Stomach smooth muscle (tissue), 2 donors: Measurements from ENCODE around the gene ATP6V0E1.
A peak's percentile ranks its signal among the peaks of the same experiment; 100 is the strongest.

ENCODE experiments used
- H3K27ac ChIP-seq: one replicate; pipeline ENCODE4 v1.7.0; 2013; ENCODE audit warnings: mild to moderate bottlenecking, low read length, inconsistent platforms
- H3K27me3 ChIP-seq, 2 donors: one replicate each; pipeline ENCODE4 v1.7.0; 2013; ENCODE audit warnings: low read length in 2 of 2; ENCODE audit not compliant: insufficient read depth in 2 of 2, control insufficient read depth in 1 of 2
- H3K36me3 ChIP-seq, 2 donors: one replicate each; pipeline ENCODE4 v1.7.0; 2013; ENCODE audit warnings: low read length in 2 of 2; ENCODE audit not compliant: control insufficient read depth in 2 of 2, insufficient read depth in 2 of 2
- H3K4me1 ChIP-seq: one replicate; pipeline ENCODE4 v1.7.0; 2013; ENCODE audit warnings: low read length; ENCODE audit not compliant: control insufficient read depth, insufficient read depth
- H3K4me3 ChIP-seq, 2 donors: one replicate each; pipeline ENCODE4 v1.7.0; 2013; ENCODE audit warnings: low read length in 2 of 2
- H3K9ac ChIP-seq, 2 donors: one replicate each; pipeline ENCODE4 v1.7.0; 2013; ENCODE audit warnings: low read length in 2 of 2, mild to moderate bottlenecking in 1 of 2
- H3K9me3 ChIP-seq, 2 donors: one replicate each; pipeline ENCODE4 v1.7.0; 2013; ENCODE audit warnings: low read length in 2 of 2; ENCODE audit not compliant: control insufficient read depth in 2 of 2
- donor health status: healthy.
- donor health status: Pancreatic carcinoma.

ATP6V0E1 gene

DNA sequence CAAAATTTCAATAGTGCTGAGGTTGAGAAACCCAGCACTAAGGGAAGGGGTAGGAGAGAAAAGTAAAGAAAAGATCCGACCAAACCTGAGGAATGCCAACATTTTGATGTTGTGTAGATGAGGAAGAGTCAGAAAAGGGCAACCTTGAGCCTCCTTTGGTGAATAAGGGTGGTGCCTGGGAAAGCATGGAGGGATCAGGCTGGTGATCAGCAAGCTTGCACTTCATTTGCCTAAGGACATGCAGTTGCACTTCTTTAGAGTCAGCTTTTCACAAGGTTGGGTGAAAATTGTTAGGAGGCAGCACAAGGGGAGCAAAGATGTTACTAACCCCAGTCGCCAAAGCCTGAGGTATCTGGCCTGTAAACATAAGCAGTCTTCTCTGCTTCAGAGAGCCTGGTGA, 20.4 kb downstream of the ATP6V0E1 start:
- Histone ChIP-seq H3K4me1 (peaks cover 12% of the 10 kb centered on the region), H3K36me3 (no peaks in the 10 kb centered on the region)

GRCh38 chr5:173004447-173004846, 20.9 kb downstream of the ATP6V0E1 start:
- no peak overlapping the region for H3K4me3 ChIP-seq
- no peaks in the 10 kb centered on the region for H3K36me3 ChIP-seq
- peaks cover 9% of the 10 kb centered on the region for H3K4me1 ChIP-seq
- no peak overlapping the region for H3K9ac ChIP-seq
- H3K27ac ChIP-seq, result no peak overlapping the region
- no peaks in the 10 kb centered on the region for H3K9me3 ChIP-seq
- no peaks in the 10 kb centered on the region for H3K27me3 ChIP-seq

More for the DNA sequence above, 20.4 kb downstream of the ATP6V0E1 start:
- Histone ChIP-seq H3K9ac (no peak overlapping the region), H3K4me3 (no peak overlapping the region), H3K9me3 (no peaks in the 10 kb centered on the region), H3K27ac (no peak overlapping the region), H3K27me3 (no peaks in the 10 kb centered on the region)

DNA sequence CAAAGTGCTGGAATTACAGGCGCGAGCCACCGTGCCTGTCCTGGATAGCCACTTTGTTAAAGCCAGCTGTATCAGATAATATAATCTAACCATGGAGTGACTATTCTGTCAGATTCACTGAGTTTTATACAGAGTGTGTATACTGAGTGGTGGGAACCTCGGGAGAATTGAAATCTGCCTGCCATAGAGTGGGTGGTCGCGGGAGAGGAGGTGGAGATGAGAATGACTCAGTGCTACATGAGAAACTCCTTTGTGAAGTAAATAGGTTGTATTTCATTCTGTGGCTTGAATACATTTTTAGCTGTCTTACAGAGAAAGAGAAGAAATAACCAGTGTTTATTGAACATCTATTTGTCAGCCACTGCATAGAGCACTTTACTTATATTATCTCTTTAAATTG, 26.4 kb downstream of the ATP6V0E1 start:
- peaks cover 5% of the 10 kb centered on the region for H3K4me1 ChIP-seq
- H3K27me3 ChIP-seq, result no peaks in the 10 kb centered on the region
- no peaks in the 10 kb centered on the region for H3K9me3 ChIP-seq
- no peak overlapping the region for H3K9ac ChIP-seq
- H3K4me3 ChIP-seq, result no peak overlapping the region
- H3K36me3 ChIP-seq, result no peaks in the 10 kb centered on the region
- H3K27ac ChIP-seq, result no peak overlapping the region

DNA sequence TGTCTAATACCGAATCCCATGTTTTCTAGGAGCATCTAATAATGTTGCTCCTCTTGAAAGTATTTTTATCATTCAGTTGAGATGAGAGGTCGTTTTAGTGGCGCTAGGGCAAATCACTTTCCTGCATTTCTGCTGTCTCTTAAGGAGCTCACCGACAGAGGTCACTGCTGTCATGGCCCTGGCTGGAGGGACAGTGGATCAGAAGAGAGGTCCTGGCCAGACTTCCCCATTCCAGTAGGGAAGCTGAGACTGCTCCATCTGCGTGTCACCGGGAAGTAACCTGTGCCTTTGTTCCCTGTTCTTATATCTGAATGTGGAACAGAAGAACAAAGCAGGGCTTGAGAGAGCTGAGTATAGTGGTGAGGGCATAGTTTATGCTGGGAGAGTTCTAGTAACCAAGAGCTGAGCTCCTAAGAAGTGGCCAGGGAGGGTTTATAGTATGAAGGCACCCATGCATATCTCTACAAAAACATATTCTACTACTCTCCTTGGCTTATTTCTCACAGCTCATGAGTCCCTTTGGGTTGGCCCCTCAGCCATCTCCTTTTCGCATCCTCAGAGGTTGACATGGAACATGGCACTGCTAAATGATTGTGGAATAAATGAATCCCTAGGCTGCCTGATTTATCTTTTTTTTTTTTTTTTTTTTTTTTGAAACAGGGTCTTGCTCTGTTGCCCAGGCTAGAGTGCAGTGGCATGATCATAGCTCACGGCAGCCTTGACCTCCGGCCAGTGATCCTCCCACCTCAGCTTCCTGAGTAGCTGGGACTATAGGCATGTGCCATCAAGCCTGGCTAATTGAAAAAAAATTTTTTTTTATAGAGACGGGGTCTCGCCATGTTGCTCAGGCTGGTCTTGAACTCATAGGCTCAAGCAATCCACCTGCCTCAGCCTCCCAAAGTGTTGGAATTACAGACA, 27.2 kb downstream of the ATP6V0E1 start:
- Histone ChIP-seq H3K36me3 (no peaks in the 10 kb centered on the region), H3K9ac (no peak overlapping the region), H3K27ac (no peak overlapping the region), H3K4me3 (no peak overlapping the region), H3K4me1 (peaks cover 9% of the 10 kb centered on the region), H3K27me3 (no peaks in the 10 kb centered on the region), H3K9me3 (no peaks in the 10 kb centered on the region)

DNA sequence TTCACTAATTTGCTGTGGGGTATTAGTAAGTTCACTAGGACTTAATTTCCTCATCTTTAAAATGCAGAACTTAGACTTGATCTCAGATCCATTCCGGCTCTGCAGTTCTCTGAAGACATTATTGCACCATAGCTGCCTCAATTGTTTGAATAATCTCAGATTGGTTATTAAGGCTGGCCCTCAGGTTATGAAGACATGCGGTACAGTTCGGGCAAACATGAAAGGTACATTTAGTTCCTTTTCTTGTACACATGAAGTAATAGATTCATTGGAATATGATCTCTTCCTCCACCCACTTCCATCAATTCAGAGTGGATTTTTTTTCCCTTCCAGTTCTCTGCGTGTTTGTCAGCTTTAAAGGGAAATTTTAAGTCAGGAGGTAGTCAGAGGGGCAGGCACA, 28.0 kb downstream of the ATP6V0E1 start:
- Histone ChIP-seq H3K9me3 (no peaks in the 10 kb centered on the region), H3K36me3 (no peaks in the 10 kb centered on the region), H3K9ac (no peak overlapping the region), H3K4me1 (peaks cover 13% of the 10 kb centered on the region), H3K27ac (no peak overlapping the region), H3K4me3 (no peak overlapping the region), H3K27me3 (no peaks in the 10 kb centered on the region)

GRCh38 chr5:173012882-173013281, 29.3 kb downstream of the ATP6V0E1 start:
- H3K4me1 ChIP-seq, result peaks cover 14% of the 10 kb centered on the region

GRCh38 chr5:173014671-173015070, 31.1 kb downstream of the ATP6V0E1 start:
- Histone ChIP-seq H3K9me3 (no peaks in the 10 kb centered on the region), H3K27ac (no peak overlapping the region), H3K4me1 (peaks cover 12% of the 10 kb centered on the region)

More at GRCh38 chr5:173012882-173013281, 29.3 kb downstream of the ATP6V0E1 start:
- Histone ChIP-seq H3K9ac (no peak overlapping the region), H3K27ac (no peak overlapping the region), H3K9me3 (no peaks in the 10 kb centered on the region), H3K4me3 (no peak overlapping the region), H3K36me3 (no peaks in the 10 kb centered on the region), H3K27me3 (no peaks in the 10 kb centered on the region)

GRCh38 chr5:173015192-173015591, 31.6 kb downstream of the ATP6V0E1 start:
- Histone ChIP-seq H3K27ac (peak overlapping the region; percentile 76), H3K4me1 (peaks cover 12% of the 10 kb centered on the region), H3K4me3 (no peak overlapping the region), H3K9ac (no peak overlapping the region), H3K9me3 (no peaks in the 10 kb centered on the region), H3K36me3 (no peaks in the 10 kb centered on the region), H3K27me3 (no peaks in the 10 kb centered on the region)

More at GRCh38 chr5:173014671-173015070, 31.1 kb downstream of the ATP6V0E1 start:
- Histone ChIP-seq H3K36me3 (no peaks in the 10 kb centered on the region), H3K27me3 (no peaks in the 10 kb centered on the region), H3K4me3 (no peak overlapping the region), H3K9ac (no peak overlapping the region)

- H3K9ac ChIP-seq, result peak overlapping the region; percentile 46 to 60
- peaks cover 12% of the 10 kb centered on the region for H3K4me1 ChIP-seq
- H3K9me3 ChIP-seq, result no peaks in the 10 kb centered on the region
- no peaks in the 10 kb centered on the region for H3K36me3 ChIP-seq
- peak overlapping the region; percentile 15 to 48 for H3K4me3 ChIP-seq
- peak overlapping the region; percentile 76 for H3K27ac ChIP-seq
- no peaks in the 10 kb centered on the region for H3K27me3 ChIP-seq
Measured at GRCh38 chr5:173015598-173016455, 32.3 kb downstream of the ATP6V0E1 start.

GRCh38 chr5:173016598-173017046, 33.1 kb downstream of the ATP6V0E1 start:
- Histone ChIP-seq H3K27ac (peak overlapping the region; percentile 76), H3K36me3 (no peaks in the 10 kb centered on the region), H3K4me1 (peaks cover 18% of the 10 kb centered on the region), H3K9ac (peak overlapping the region; percentile 46 to 60), H3K4me3 (peak overlapping the region; percentile 15 to 48), H3K9me3 (no peaks in the 10 kb centered on the region), H3K27me3 (no peaks in the 10 kb centered on the region)
